SK-N-MC (cell line): ENCODE measurements around the gene ROPN1L.

Experiments
- DNase-seq: peaks from one replicate; pipeline ENCODE4 v3.0.0-alpha.2; 2011; ENCODE audit warnings: low read depth, low spot score
- H3K27ac ChIP-seq: fragments of 200-600 bp; sonication (generic); 2 replicates; pipeline ENCODE4 v1.5.1; 2016; ENCODE audit warnings: mixed run types
- H3K36me3 ChIP-seq: fragments of 200-600 bp; sonication (generic); 2 replicates; pipeline ENCODE4 v1.6.1; 2017; ENCODE audit warnings: antibody characterized with exemption, low read length, mixed read lengths; ENCODE audit not compliant: insufficient read depth
- H3K4me3 ChIP-seq: fragments of 200-600 bp; sonication (generic); 2 replicates; pipeline ENCODE4 v1.5.1; 2016
- H3K9ac ChIP-seq: fragments of 200-600 bp; sonication (generic); 2 replicates; pipeline ENCODE4 v1.8.0; 2017; ENCODE audit warnings: mixed run types, mixed read lengths; ENCODE audit not compliant: insufficient read length
- H3K9me3 ChIP-seq: fragments of 200-600 bp; sonication (generic); 2 replicates; pipeline ENCODE4 v1.6.1; 2017; ENCODE audit warnings: low read depth, mild to moderate bottlenecking, antibody characterized with exemption, low read length, moderate library complexity, mixed read lengths
- EZH2 ChIP-seq: fragments of 200-600 bp; sonication (generic); IDR thresholded peaks from one replicate; pipeline ENCODE4 v1.6.1; 2017; ENCODE audit warnings: antibody characterized with exemption
- FOXP2 ChIP-seq: optimal IDR thresholded peaks from 2 replicates; pipeline ENCODE3; 2011; ENCODE audit warnings: mild to moderate bottlenecking, moderate library complexity; ENCODE audit not compliant: insufficient read depth; ENCODE audit errors: extremely low read length, control extremely low read depth
- POLR2AphosphoS5 ChIP-seq: IDR thresholded peaks from 2 replicates; pipeline ENCODE4 v1.6.1; 2012; ENCODE audit warnings: mild to moderate bottlenecking, low read depth, low read length, borderline replicate concordance

Gene ROPN1L

DNA sequence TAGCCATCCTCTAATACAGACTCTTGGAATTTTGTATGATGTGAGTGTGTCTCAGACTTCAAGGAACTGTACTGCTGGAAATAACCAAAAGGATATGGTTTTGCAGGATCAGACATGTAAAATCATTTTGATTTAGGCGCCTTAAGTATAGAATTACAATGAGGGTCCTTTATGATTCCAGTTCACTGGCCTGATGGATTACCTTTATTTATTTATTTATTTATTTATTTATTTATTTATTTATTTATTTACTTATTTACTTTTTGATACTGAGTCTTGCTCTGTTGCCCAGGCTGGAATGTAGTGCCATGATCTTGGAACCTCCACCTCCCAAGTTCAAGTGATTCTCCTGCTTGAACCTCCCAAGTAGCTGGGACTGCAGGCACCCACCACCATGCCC, 37.9 kb upstream of the ROPN1L start:
- Histone ChIP-seq H3K36me3 (peaks cover 92% of the 10 kb centered on the region), H3K4me3 (no peak overlapping the region), H3K9ac (no peak overlapping the region), H3K27ac (no peak overlapping the region), H3K9me3 (no peaks in the 10 kb centered on the region)
- TF ChIP-seq POLR2AphosphoS5 = no peak
- TF ChIP-seq FOXP2 = no peak
- no peak for TF ChIP-seq EZH2
- DNase-seq = no peak

GRCh38 chr5:10406651-10407050, 35.0 kb upstream of the ROPN1L start:
- Histone ChIP-seq H3K4me3 (no peak overlapping the region), H3K27ac (no peak overlapping the region), H3K9ac (no peak overlapping the region), H3K9me3 (no peaks in the 10 kb centered on the region), H3K36me3 (peaks cover 93% of the 10 kb centered on the region)
- TF ChIP-seq FOXP2 (no peak), EZH2 (no peak), POLR2AphosphoS5 (no peak)
- DNase-seq = no peak

- no peak for DNase-seq
- Histone ChIP-seq H3K4me3 (no peak overlapping the region), H3K36me3 (peaks cover 94% of the 10 kb centered on the region), H3K27ac (no peak overlapping the region), H3K9me3 (no peaks in the 10 kb centered on the region), H3K9ac (no peak overlapping the region)
- TF ChIP-seq EZH2 (no peak), POLR2AphosphoS5 (no peak), FOXP2 (no peak)
These were observed 32.2 kb upstream of the ROPN1L start for GRCh38 chr5:10409504-10409903.

GRCh38 chr5:10410662-10411061, 31.0 kb upstream of the ROPN1L start:
- no peak overlapping the region for H3K27ac ChIP-seq
- no peak overlapping the region for H3K9ac ChIP-seq
- no peak overlapping the region for H3K4me3 ChIP-seq
- no peak for DNase-seq
- TF ChIP-seq EZH2 (no peak), POLR2AphosphoS5 (no peak), FOXP2 (no peak)
- peaks cover 94% of the 10 kb centered on the region for H3K36me3 ChIP-seq
- H3K9me3 ChIP-seq = no peaks in the 10 kb centered on the region

- no peak for DNase-seq
- H3K9me3 ChIP-seq = no peaks in the 10 kb centered on the region
- no peak overlapping the region for H3K27ac ChIP-seq
- H3K9ac ChIP-seq = no peak overlapping the region
- TF ChIP-seq EZH2 (no peak), POLR2AphosphoS5 (no peak), FOXP2 (no peak)
- no peak overlapping the region for H3K4me3 ChIP-seq
- peaks cover 92% of the 10 kb centered on the region for H3K36me3 ChIP-seq
These were observed 30.3 kb upstream of the ROPN1L start for GRCh38 chr5:10411336-10411735.

DNA sequence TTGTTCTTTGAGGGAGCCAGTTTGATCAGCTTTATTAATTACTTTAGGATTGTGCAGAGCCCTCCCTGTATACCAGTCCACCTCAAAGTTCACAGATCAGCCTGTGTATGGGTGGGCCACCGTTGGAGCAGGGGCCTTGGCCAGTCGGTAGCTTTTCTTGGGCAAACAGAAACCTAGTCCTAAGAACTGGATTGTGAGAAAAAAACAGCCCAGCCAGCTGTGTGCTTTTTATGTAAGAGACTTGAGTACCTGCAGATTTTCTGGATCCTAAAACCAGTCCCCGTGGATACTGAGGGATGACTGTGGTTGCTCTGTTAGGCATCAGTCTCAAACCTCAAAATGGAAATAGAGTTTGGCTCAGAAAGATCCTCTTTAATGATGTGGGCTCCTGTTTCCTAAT, 24.8 kb upstream of the ROPN1L start:
- Histone ChIP-seq H3K27ac (no peak overlapping the region), H3K36me3 (peaks cover 95% of the 10 kb centered on the region), H3K9ac (no peak overlapping the region), H3K4me3 (no peak overlapping the region), H3K9me3 (no peaks in the 10 kb centered on the region)
- TF ChIP-seq EZH2 = no peak
- no peak for TF ChIP-seq FOXP2
- TF ChIP-seq POLR2AphosphoS5 = no peak
- DNase-seq = no peak

- no peak overlapping the region for H3K27ac ChIP-seq
- H3K9me3 ChIP-seq = no peaks in the 10 kb centered on the region
- no peak overlapping the region for H3K9ac ChIP-seq
- DNase-seq = no peak
- TF ChIP-seq FOXP2 = no peak
- no peak for TF ChIP-seq POLR2AphosphoS5
- no peak for TF ChIP-seq EZH2
- H3K4me3 ChIP-seq = no peak overlapping the region
- H3K36me3 ChIP-seq = peaks cover 95% of the 10 kb centered on the region
These were observed 22.9 kb upstream of the ROPN1L start for GRCh38 chr5:10418654-10419345.

- no peak overlapping the region for H3K4me3 ChIP-seq
- peak overlapping the region; percentile 49; the same call in 1 of the 2 replicates for H3K27ac ChIP-seq
- H3K36me3 ChIP-seq = peaks cover 94% of the 10 kb centered on the region
- no peak for TF ChIP-seq FOXP2
- TF ChIP-seq EZH2 = no peak
- TF ChIP-seq POLR2AphosphoS5 = no peak
- no peak overlapping the region for H3K9ac ChIP-seq
- H3K9me3 ChIP-seq = no peaks in the 10 kb centered on the region
- DNase-seq = no peak
These were observed 21.2 kb upstream of the ROPN1L start for GRCh38 chr5:10420468-10420867.

DNA sequence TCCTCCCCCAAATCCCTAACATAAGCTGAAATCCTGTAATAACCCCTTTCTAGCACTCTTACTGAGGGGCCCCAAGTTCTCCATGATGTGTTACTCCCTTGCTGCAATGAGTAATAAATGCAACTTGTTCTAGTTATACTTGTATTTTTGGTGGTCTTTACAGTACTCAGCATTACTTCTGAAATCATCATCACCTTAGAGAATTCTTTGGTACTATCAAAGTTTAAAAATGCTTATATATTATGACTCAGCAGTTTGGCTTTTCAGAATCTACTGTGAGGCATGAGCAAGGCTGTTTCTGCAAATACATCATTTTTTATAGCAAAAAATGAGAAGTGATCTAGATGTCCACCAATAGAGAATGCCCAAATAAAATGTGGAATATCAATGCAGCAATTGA, 20.7 kb upstream of the ROPN1L start:
- DNase-seq = no peak
- no peak overlapping the region for H3K9ac ChIP-seq
- H3K9me3 ChIP-seq = no peaks in the 10 kb centered on the region
- H3K4me3 ChIP-seq = no peak overlapping the region
- H3K27ac ChIP-seq = peak overlapping the region; percentile 69; the same call in 1 of the 2 replicates
- H3K36me3 ChIP-seq = peaks cover 94% of the 10 kb centered on the region
- TF ChIP-seq EZH2 (no peak), FOXP2 (no peak)
